B cell (primary cell): Measurements from ENCODE around the gene ZNF507. TPM values are rescaled to one million over a fixed set of nuclear protein-coding genes. Genes with fewer than 3 reads are reported as not detected.

Experiments
- ATAC-seq: fragments of 200-7000 bp; cut with Tn5 transposase; one replicate; pipeline ENCODE4 v1.10.0; 2021; ENCODE audit warnings: low read depth, mild to moderate bottlenecking, moderate number of reproducible peaks, moderate library complexity
- CTCF ChIA-PET: fragments of 350-600 bp; sonication (Branson Sonifier 250); formaldehyde crosslinking; loops from one replicate; lab custom pipeline; 2021; ENCODE audit warnings: antibody characterized with exemption, inconsistent platforms; lab: Charles Lee
- POLR2A ChIA-PET: fragments of 350-600 bp; sonication (Branson Sonifier 250); formaldehyde crosslinking; loops from one replicate; lab custom pipeline; 2021; ENCODE audit warnings: antibody characterized with exemption; lab: Charles Lee
- DNase-seq: peaks from one replicate; pipeline ENCODE4 v3.0.0; 2013
- H2AFZ ChIP-seq: 2 replicates; pipeline ENCODE4 v1.6.1; 2012; ENCODE audit warnings: mild to moderate bottlenecking, low read depth, low read length; ENCODE audit not compliant: insufficient read depth, poor library complexity, severe bottlenecking
- H3K27ac ChIP-seq, 2 donors: 1 replicate in 1 of 2; 2 replicates in 1 of 2; pipeline ENCODE4 v1.5.1; 2012 to 2013; ENCODE audit warnings: low read length in 2 of 2, mild to moderate bottlenecking in 2 of 2, moderate library complexity in 1 of 2
- H3K27me3 ChIP-seq, 4 experiments: fragments of 200-600 bp in 1 of 4; sonication (generic) in 1 of 4; replicated peaks in 1 of 4; 1 replicate in 2 of 4; 2 replicates in 2 of 4; pipeline versions ENCODE4 v1.6.1 to v1.7.0; 2013 to 2016; ENCODE audit warnings: low read length in 3 of 4, mild to moderate bottlenecking in 2 of 4, mixed read lengths in 1 of 4, moderate library complexity in 1 of 4; ENCODE audit not compliant: insufficient read depth in 4 of 4, control insufficient read depth in 3 of 4; ENCODE audit errors: control extremely low read depth in 1 of 4
- H3K36me3 ChIP-seq, 2 experiments: replicated peaks in 1 of 2; 1 replicate in 1 of 2; 2 replicates in 1 of 2; pipeline versions ENCODE4 v1.6.1 to v1.7.1; 2013; ENCODE audit warnings: low read length in 1 of 2; ENCODE audit not compliant: insufficient read depth in 2 of 2, control insufficient read depth in 1 of 2; ENCODE audit errors: control extremely low read depth in 1 of 2, extremely low read depth in 1 of 2
- H3K4me1 ChIP-seq, 2 donors: fragments of 200-600 bp in 1 of 2; sonication (generic) in 1 of 2; 1 replicate in 1 of 2; 2 replicates in 1 of 2; pipeline versions ENCODE4 v1.5.1 to v1.6.1; 2013 to 2017; ENCODE audit warnings: low read length in 2 of 2; ENCODE audit not compliant: control insufficient read depth in 2 of 2, insufficient read depth in 2 of 2
- H3K4me2 ChIP-seq: replicated peaks from 2 replicates; pipeline ENCODE3; 2012; ENCODE audit warnings: mild to moderate bottlenecking, low read depth, low read length; ENCODE audit not compliant: poor library complexity, severe bottlenecking
- H3K4me3 ChIP-seq, 5 experiments: fragments of 200-600 bp in 1 of 5; sonication (generic) in 1 of 5; 1 replicate in 3 of 5; 2 replicates in 2 of 5; pipeline versions ENCODE4 v1.5.1 to v1.7.0; 2011 to 2016; ENCODE audit warnings: low read length in 4 of 5, mild to moderate bottlenecking in 4 of 5, low read depth in 2 of 5, control low read depth in 1 of 5, moderate library complexity in 1 of 5; ENCODE audit not compliant: insufficient read depth in 1 of 5; ENCODE audit errors: control extremely low read depth in 1 of 5, extremely low read depth in 1 of 5
- H3K79me2 ChIP-seq: fragments of 200-600 bp; sonication (generic); one replicate; pipeline ENCODE4 v1.6.0; 2016; ENCODE audit warnings: low read length; ENCODE audit not compliant: control insufficient read depth, insufficient read depth
- H3K9ac ChIP-seq: fragments of 200-600 bp; sonication (generic); 2 replicates; pipeline ENCODE4 v1.6.1; 2017; ENCODE audit warnings: mild to moderate bottlenecking, low read length, moderate library complexity
- H3K9me3 ChIP-seq, 3 donors: one replicate each; pipeline versions ENCODE4 v1.6.1 to v1.7.1; 2013; ENCODE audit warnings: low read length in 2 of 3; ENCODE audit not compliant: control insufficient read depth in 2 of 3, insufficient read depth in 1 of 3; ENCODE audit errors: control extremely low read depth in 1 of 3
- H4K20me1 ChIP-seq: 2 replicates; pipeline ENCODE4 v1.6.0; 2012; ENCODE audit warnings: mild to moderate bottlenecking, low read length; ENCODE audit not compliant: insufficient read depth, control insufficient read depth, poor library complexity, severe bottlenecking
- H3K27ac Mint-ChIP-seq: one replicate; pipeline ENCODE4 v1.8.0; 2021; ENCODE audit warnings: mixed read lengths
- H3K27me3 Mint-ChIP-seq: one replicate; pipeline ENCODE4 v1.8.0; 2021; ENCODE audit warnings: mixed read lengths
- H3K4me1 Mint-ChIP-seq: one replicate; pipeline ENCODE4 v1.8.0; 2021; ENCODE audit warnings: mixed read lengths
- H3K4me3 Mint-ChIP-seq: one replicate; pipeline ENCODE4 v1.8.0; 2021; ENCODE audit warnings: mixed read lengths
- H3K9me3 Mint-ChIP-seq: one replicate; pipeline ENCODE4 v1.8.0; 2022; ENCODE audit warnings: mixed read lengths; ENCODE audit not compliant: insufficient read depth
- CTCF ChIP-seq: fragments of 200-600 bp; IDR thresholded peaks from one replicate; pipeline ENCODE4 v1.8.0; 2022; ENCODE audit warnings: antibody characterized with exemption, mild to moderate bottlenecking
- EZH2 ChIP-seq: IDR thresholded peaks from 2 replicates; pipeline ENCODE4 v1.6.1; 2012; ENCODE audit warnings: borderline replicate concordance, low read depth, mild to moderate bottlenecking, moderate library complexity, low read length; ENCODE audit not compliant: insufficient read depth, poor library complexity, severe bottlenecking
- WGBS: methylation state at CpG from one replicate; pipeline ENCODE4 v1.1.5; 2013; ENCODE audit warnings: missing lambda C conversion rate; ENCODE audit not compliant: insufficient coverage; 5-methylcytosine and 5-hydroxymethylcytosine counted together
- intact Hi-C: fragments of 100-400 bp; cut with micrococcal nuclease; formaldehyde crosslinking; loops from one replicate; pipeline ENCODE4 v1.10.0; 2022
- polyA plus RNA-seq: library from polyadenylated mRNA; depleted of rRNA; stranded (reverse); fragments of >200 nt; gene quantifications from 2 replicates; pipeline ENCODE4 v1.2.3, GENCODE V29; 2012
- total RNA-seq, 2 donors: library from RNA; stranded (reverse); fragments of 120-200 nt in 1 of 2; gene quantifications; 1 replicate in 1 of 2; 2 replicates in 1 of 2; pipeline versions ENCODE4 v1.2.3 to v1.2.4, GENCODE V29; 2013 to 2022

Gene ZNF507
- total and polyA plus RNA-seq, 2 donors (not counting 1 experiment from before 2014, with no cell fraction given), result 13.6 to 38.6 TPM

GRCh38 chr19:32405431-32406160 is 60.2 kb downstream of the ZNF507 start, which contains the start of gene DPY19L3:
DPY19L3 (plus strand) TSS chr19:32405770; CDS start chr19:32408254, 2,484 bp downstream.
- peak within 1 kb of the TSS; percentile 90 for H3K9ac ChIP-seq
- Mint-ChIP-seq H3K27ac (peak within 1 kb of the TSS; percentile 94), H3K27me3 (no peaks in the 10 kb centered on the region), H3K9me3 (no peaks in the 10 kb centered on the region), H3K4me1 (peaks cover 15% of the 10 kb centered on the region), H3K4me3 (peak within 1 kb of the TSS; percentile 92)
- TF ChIP-seq CTCF (no peak), EZH2 (no peak)
- peak within 1 kb of the TSS; percentile 89 for H2AFZ ChIP-seq
- ChIA-PET POLR2A (interaction anchor here (0.7 to 1.5 kb wide), 5 partner anchors 9 to 772 kb away, joined by 3 to 5 read pairs (median 4); partner anchors contain the start of genes ANKRD27, PDCD5, RGS9BP and ZNF507), CTCF (interaction anchor here (0.9 to 1.6 kb wide), 3 partner anchors 15 to 66 kb away, joined by 3 read pairs; partner anchors contain the start of gene ZNF507)
- H3K36me3 ChIP-seq, result peaks cover 6 to 10% of the 10 kb centered on the region in 2 experiments
- H3K4me1 ChIP-seq, result peaks cover 11 to 19% of the 10 kb centered on the region in 2 donors
- H3K79me2 ChIP-seq, result no peaks in the 10 kb centered on the region
- WGBS, result under 1% methylated on average over 104 of the region's 104 CpGs
- H3K27ac ChIP-seq, result peak within 1 kb of the TSS; percentile 74 to 93
- no peaks in the 10 kb centered on the region for H3K9me3 ChIP-seq
- no peaks in the 10 kb centered on the region for H3K27me3 ChIP-seq
- H3K4me2 ChIP-seq, result peak within 1 kb of the TSS; percentile 93
- peak; percentile 93 for DNase-seq
- peak within 1 kb of the TSS; percentile 66 to 89 (median 80) for H3K4me3 ChIP-seq
- H4K20me1 ChIP-seq, result no peaks in the 10 kb centered on the region
- intact Hi-C loops, result loop anchor here (1.0 to 5.0 kb wide), 4 partner anchors 60 to 567 kb away; partner anchors contain the start of genes ANKRD27, CEP89, FAAP24 and PDCD5
- ATAC-seq, result peak; percentile 89
